Subcutaneous adipose tissue (tissue), 4 donors: Measurements from ENCODE around the gene PITPNC1. TPM values are rescaled to one million over a fixed set of nuclear protein-coding genes. Genes with fewer than 3 reads are reported as not detected.

Experiments used
- CTCF ChIP-seq: fragments of 450-650 bp; IDR thresholded peaks from one replicate; pipeline ENCODE4 v1.5.1; 2016; ENCODE audit warnings: low read depth, mild to moderate bottlenecking, control low read depth, antibody characterized with exemption, moderate library complexity
- total RNA-seq, 4 donors: library from RNA; depleted of rRNA; stranded (reverse); fragments of >200 nt; gene quantifications; one replicate each; pipeline ENCODE4 v1.1.0, GENCODE V29; 2016

Gene PITPNC1
- total RNA-seq, 4 donors from 2014 or later: 12.1 to 26.8 (median 18.2) TPM

- TF ChIP-seq CTCF: no peak
Observed at GRCh38 chr17:67509390-67510287, 132.6 kb downstream of the PITPNC1 start.

- TF ChIP-seq CTCF: no peak
Observed at GRCh38 chr17:67511012-67511411, 133.9 kb downstream of the PITPNC1 start.

DNA sequence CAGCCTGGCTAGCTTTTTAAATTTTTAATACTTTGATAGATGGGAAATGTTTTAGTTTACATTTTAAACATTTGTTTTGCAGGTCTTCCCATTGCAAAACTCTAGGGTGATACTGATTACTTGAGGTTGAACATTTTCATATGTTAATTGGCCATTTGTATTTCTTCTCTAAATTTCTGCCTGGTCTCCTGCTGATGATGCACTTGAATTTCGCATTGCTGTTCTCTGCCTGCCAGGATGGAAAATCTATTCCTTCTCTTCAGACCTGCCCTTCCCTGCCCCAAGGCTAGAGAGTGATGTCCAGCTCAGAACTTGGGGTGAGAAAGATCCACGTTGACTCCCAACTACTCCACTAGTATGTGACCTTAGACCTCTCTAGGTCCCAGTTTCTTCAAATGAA is 134.7 kb downstream of the PITPNC1 start:
- TF ChIP-seq CTCF: no peak

GRCh38 chr17:67514998-67515397 is 137.9 kb downstream of the PITPNC1 start:
- TF ChIP-seq CTCF: no peak

- TF ChIP-seq CTCF: no peak
Observed at GRCh38 chr17:67515490-67516083, 138.5 kb downstream of the PITPNC1 start.

DNA sequence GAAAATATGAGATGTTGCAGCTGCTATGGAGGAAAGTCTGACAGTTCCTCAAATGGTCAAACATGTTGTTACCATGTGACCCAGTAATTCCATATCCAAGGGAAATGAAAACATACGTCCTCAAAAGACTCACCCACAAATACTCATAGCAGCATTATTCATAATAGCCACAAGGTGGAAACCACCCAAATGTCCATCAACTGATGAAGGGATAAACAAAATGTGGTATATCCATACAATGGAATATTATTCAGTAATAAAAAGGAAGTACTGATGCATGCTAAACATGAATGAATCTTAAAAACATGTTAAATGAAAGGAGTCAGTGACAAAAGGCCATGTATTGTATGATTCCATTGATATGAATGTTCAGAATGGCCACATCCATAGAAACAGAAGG is 140.2 kb downstream of the PITPNC1 start:
- TF ChIP-seq CTCF: no peak

DNA sequence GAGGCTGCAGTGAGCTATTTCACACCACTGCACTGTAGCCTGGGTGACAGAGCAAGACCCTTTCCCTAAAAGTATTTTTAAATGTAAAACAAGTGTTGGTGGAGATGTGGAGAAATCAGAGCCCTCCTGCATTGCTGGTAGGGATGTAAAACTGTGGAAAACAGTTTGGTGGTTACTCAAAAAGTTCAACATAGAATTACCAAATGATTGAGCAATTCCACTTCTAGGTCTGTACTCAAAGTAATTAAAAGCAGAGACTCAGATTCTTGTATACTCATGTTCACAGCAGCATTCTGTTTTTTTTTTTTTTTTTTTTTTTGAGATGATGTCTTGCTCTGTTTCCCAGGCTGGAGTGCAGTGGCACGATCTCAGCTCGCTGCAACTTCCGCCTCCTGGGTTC is 141.8 kb downstream of the PITPNC1 start:
- TF ChIP-seq CTCF: no peak
